ENCODE data around the gene VKORC1.

Gene VKORC1

GRCh38 chr16:31082368-31083045, 12.1 kb downstream of the VKORC1 start:
- no peak for DNase-seq (ENCODE audit: low read depth)

GRCh38 chr16:31081428-31082351, 12.9 kb downstream of the VKORC1 start:
- no peak for DNase-seq (ENCODE audit: low read depth)

GRCh38 chr16:31080756-31081419, 13.7 kb downstream of the VKORC1 start:
- no peak for DNase-seq (ENCODE audit: low read depth)

- no peak for DNase-seq (ENCODE audit: low read depth)
Measured at GRCh38 chr16:31080035-31080629, 14.5 kb downstream of the VKORC1 start.

- DNase-seq (ENCODE audit: low read depth) = no peak
Measured at GRCh38 chr16:31079342-31079944, 15.2 kb downstream of the VKORC1 start.

- no peak for DNase-seq (ENCODE audit: low read depth)
Measured at GRCh38 chr16:31078597-31079341, 15.8 kb downstream of the VKORC1 start.

GRCh38 chr16:31077592-31078396, 16.8 kb downstream of the VKORC1 start:
- no peak for DNase-seq (ENCODE audit: low read depth)

GRCh38 chr16:31077024-31077423, 17.6 kb downstream of the VKORC1 start:
- no peak for DNase-seq (ENCODE audit: low read depth)

- no peak for DNase-seq (ENCODE audit: low read depth)
Measured at GRCh38 chr16:31076319-31076718, 18.3 kb downstream of the VKORC1 start.

GRCh38 chr16:31074814-31075183, 19.8 kb downstream of the VKORC1 start:
- DNase-seq (ENCODE audit: low read depth) = no peak

- peak; percentile 98 for DNase-seq (ENCODE audit: low read depth)
Measured at GRCh38 chr16:31073970-31074813, 20.4 kb downstream of the VKORC1 start, which contains the start of the genes ZNF646 and ZNF668. TSS of gene ZNF646 (plus strand) at chr16:31074422. CDS start at chr16:31076325, 1,903 bp downstream. TSS of gene ZNF668 (minus strand) at chr16:31074240. CDS start at chr16:31064459, 9,781 bp downstream.

- DNase-seq (ENCODE audit: low read depth) = peak; percentile 79
Measured at GRCh38 chr16:31073142-31073969, 21.2 kb downstream of the VKORC1 start.

GRCh38 chr16:31072540-31073141, 22.0 kb downstream of the VKORC1 start:
- DNase-seq (ENCODE audit: low read depth) = no peak

GRCh38 chr16:31071861-31072260, 22.7 kb downstream of the VKORC1 start:
- DNase-seq (ENCODE audit: low read depth) = no peak

- DNase-seq (ENCODE audit: low read depth) = no peak
Measured at GRCh38 chr16:31067342-31067741, 27.3 kb downstream of the VKORC1 start.

GRCh38 chr16:31064882-31065461, 29.6 kb downstream of the VKORC1 start:
- DNase-seq (ENCODE audit: low read depth) = no peak

- no peak for DNase-seq (ENCODE audit: low read depth)
Measured at GRCh38 chr16:31063843-31064611, 30.6 kb downstream of the VKORC1 start.
